SK-N-MC (cell line): ENCODE data around the gene ELMO1.

Source experiments
- DNase-seq: peaks from one replicate; pipeline ENCODE4 v3.0.0-alpha.2; 2011; ENCODE audit warnings: low read depth, low spot score
- H3K27ac ChIP-seq: fragments of 200-600 bp; sonication (generic); 2 replicates; pipeline ENCODE4 v1.5.1; 2016; ENCODE audit warnings: mixed run types
- H3K36me3 ChIP-seq: fragments of 200-600 bp; sonication (generic); 2 replicates; pipeline ENCODE4 v1.6.1; 2017; ENCODE audit warnings: antibody characterized with exemption, low read length, mixed read lengths; ENCODE audit not compliant: insufficient read depth
- H3K4me3 ChIP-seq: fragments of 200-600 bp; sonication (generic); 2 replicates; pipeline ENCODE4 v1.5.1; 2016
- H3K9ac ChIP-seq: fragments of 200-600 bp; sonication (generic); 2 replicates; pipeline ENCODE4 v1.8.0; 2017; ENCODE audit warnings: mixed run types, mixed read lengths; ENCODE audit not compliant: insufficient read length
- H3K9me3 ChIP-seq: fragments of 200-600 bp; sonication (generic); 2 replicates; pipeline ENCODE4 v1.6.1; 2017; ENCODE audit warnings: low read depth, mild to moderate bottlenecking, antibody characterized with exemption, low read length, moderate library complexity, mixed read lengths
- EZH2 ChIP-seq: fragments of 200-600 bp; sonication (generic); IDR thresholded peaks from one replicate; pipeline ENCODE4 v1.6.1; 2017; ENCODE audit warnings: antibody characterized with exemption
- FOXP2 ChIP-seq: optimal IDR thresholded peaks from 2 replicates; pipeline ENCODE3; 2011; ENCODE audit warnings: mild to moderate bottlenecking, moderate library complexity; ENCODE audit not compliant: insufficient read depth; ENCODE audit errors: extremely low read length, control extremely low read depth
- POLR2AphosphoS5 ChIP-seq: IDR thresholded peaks from 2 replicates; pipeline ENCODE4 v1.6.1; 2012; ENCODE audit warnings: mild to moderate bottlenecking, low read depth, low read length, borderline replicate concordance

Gene ELMO1

GRCh38 chr7:37320848-37321468 lies 127.7 kb downstream of the ELMO1 start:
- H3K9ac ChIP-seq, result no peak overlapping the region
- H3K36me3 ChIP-seq, result no peaks in the 10 kb centered on the region
- H3K27ac ChIP-seq, result no peak overlapping the region
- DNase-seq, result no peak
- no peaks in the 10 kb centered on the region for H3K9me3 ChIP-seq
- no peak overlapping the region for H3K4me3 ChIP-seq
- TF ChIP-seq FOXP2, result no peak
- TF ChIP-seq EZH2, result no peak
- no peak for TF ChIP-seq POLR2AphosphoS5

- DNase-seq, result no peak
- H3K36me3 ChIP-seq, result no peaks in the 10 kb centered on the region
- H3K4me3 ChIP-seq, result no peak overlapping the region
- H3K9ac ChIP-seq, result no peak overlapping the region
- H3K27ac ChIP-seq, result no peak overlapping the region
- TF ChIP-seq POLR2AphosphoS5 (no peak), EZH2 (no peak), FOXP2 (no peak)
- no peaks in the 10 kb centered on the region for H3K9me3 ChIP-seq
Observed at GRCh38 chr7:37320140-37320847, 128.4 kb downstream of the ELMO1 start.

GRCh38 chr7:37318541-37318940 lies 130.1 kb downstream of the ELMO1 start:
- DNase-seq, result no peak
- Histone ChIP-seq H3K27ac (no peak overlapping the region), H3K9ac (no peak overlapping the region), H3K9me3 (no peaks in the 10 kb centered on the region), H3K4me3 (no peak overlapping the region), H3K36me3 (no peaks in the 10 kb centered on the region)
- TF ChIP-seq EZH2 (no peak), POLR2AphosphoS5 (no peak), FOXP2 (no peak)

GRCh38 chr7:37315772-37316715 lies 132.6 kb downstream of the ELMO1 start:
- Histone ChIP-seq H3K4me3 (no peak overlapping the region), H3K36me3 (no peaks in the 10 kb centered on the region), H3K27ac (no peak overlapping the region), H3K9me3 (no peaks in the 10 kb centered on the region), H3K9ac (no peak overlapping the region)
- DNase-seq, result no peak
- TF ChIP-seq EZH2 (no peak), FOXP2 (no peak), POLR2AphosphoS5 (no peak)

- no peak overlapping the region for H3K9ac ChIP-seq
- no peak overlapping the region for H3K27ac ChIP-seq
- H3K9me3 ChIP-seq, result no peaks in the 10 kb centered on the region
- no peak for DNase-seq
- no peak overlapping the region for H3K4me3 ChIP-seq
- no peaks in the 10 kb centered on the region for H3K36me3 ChIP-seq
- TF ChIP-seq EZH2 (no peak), POLR2AphosphoS5 (no peak), FOXP2 (no peak)
Observed at GRCh38 chr7:37312608-37313007, 136.1 kb downstream of the ELMO1 start.

- no peak overlapping the region for H3K27ac ChIP-seq
- no peaks in the 10 kb centered on the region for H3K9me3 ChIP-seq
- H3K9ac ChIP-seq, result no peak overlapping the region
- H3K4me3 ChIP-seq, result no peak overlapping the region
- H3K36me3 ChIP-seq, result no peaks in the 10 kb centered on the region
- DNase-seq, result no peak
- TF ChIP-seq FOXP2 (no peak), POLR2AphosphoS5 (no peak)
Observed at GRCh38 chr7:37311355-37311754, 137.3 kb downstream of the ELMO1 start.

GRCh38 chr7:37310327-37311080 lies 138.2 kb downstream of the ELMO1 start:
- Histone ChIP-seq H3K36me3 (no peaks in the 10 kb centered on the region), H3K27ac (no peak overlapping the region), H3K9me3 (no peaks in the 10 kb centered on the region), H3K9ac (no peak overlapping the region), H3K4me3 (no peak overlapping the region)
- no peak for TF ChIP-seq FOXP2
- TF ChIP-seq EZH2, result no peak
- TF ChIP-seq POLR2AphosphoS5, result no peak
- no peak for DNase-seq

GRCh38 chr7:37309493-37309892 lies 139.2 kb downstream of the ELMO1 start:
- Histone ChIP-seq H3K27ac (no peak overlapping the region), H3K36me3 (no peaks in the 10 kb centered on the region), H3K4me3 (no peak overlapping the region), H3K9me3 (no peaks in the 10 kb centered on the region), H3K9ac (no peak overlapping the region)
- TF ChIP-seq EZH2, result no peak
- no peak for TF ChIP-seq POLR2AphosphoS5
- TF ChIP-seq FOXP2, result no peak
- DNase-seq, result no peak

GRCh38 chr7:37304921-37305320 lies 143.7 kb downstream of the ELMO1 start:
- Histone ChIP-seq H3K9me3 (no peaks in the 10 kb centered on the region), H3K9ac (no peak overlapping the region), H3K27ac (no peak overlapping the region), H3K36me3 (no peaks in the 10 kb centered on the region), H3K4me3 (no peak overlapping the region)
- no peak for DNase-seq
- TF ChIP-seq EZH2 (no peak), POLR2AphosphoS5 (no peak), FOXP2 (no peak)
